ENCODE measurements around the gene ATXN1. TPM values are rescaled to one million over a fixed set of nuclear protein-coding genes. Genes with fewer than 3 reads are reported as not detected.

ATXN1 gene
- polyA plus RNA-seq, 1 donor from 2014 or later = 28.2 TPM

DNA sequence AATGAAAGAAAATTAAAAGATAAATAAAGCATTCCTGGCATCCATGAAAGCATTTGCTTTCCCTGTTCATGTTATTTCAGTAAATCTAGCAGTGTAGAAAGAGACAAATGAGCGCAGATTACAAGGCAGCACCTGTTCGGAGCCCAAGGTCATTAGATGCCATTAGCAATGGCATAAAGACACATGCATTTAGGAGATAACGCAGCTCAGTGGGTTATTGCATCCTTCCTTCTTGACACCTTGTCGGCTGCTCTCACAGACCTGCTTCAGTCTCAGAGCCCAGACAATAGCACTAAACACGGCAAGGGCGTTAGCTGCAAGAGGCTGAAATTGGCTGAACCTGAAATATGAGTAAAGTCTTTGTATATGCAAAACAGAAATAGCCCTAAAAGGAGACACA, 140.3 kb downstream of the ATXN1 start:
- Histone ChIP-seq H3K27me3 (ENCODE audit: insufficient read depth, low read depth, low read length) (no peaks in the 10 kb centered on the region), H3K4me3 (ENCODE audit: low read length) (peak overlapping the region; percentile 16), H3K27ac (ENCODE audit: low read length) (peak overlapping the region; percentile 67), H3F3A (ENCODE audit: insufficient read depth, low read length, poor library complexity, severe bottlenecking) (no peaks in the 10 kb centered on the region), H3K9me3 (ENCODE audit: low read length) (no peaks in the 10 kb centered on the region), H4K20me1 (ENCODE audit: insufficient read depth) (no peaks in the 10 kb centered on the region), H3K4me2 (ENCODE audit: low read length) (no peak overlapping the region), H3K36me3 (ENCODE audit: insufficient read depth, low read length) (no peaks in the 10 kb centered on the region), H3K9me2 (ENCODE audit: insufficient read depth, low read length) (no peaks in the 10 kb centered on the region), H3K79me2 (replicated peaks; ENCODE audit: insufficient read depth, low read length) (no peaks in the 10 kb centered on the region), H2AFZ (ENCODE audit: low read depth, low read length) (no peak overlapping the region), H3K9ac (ENCODE audit: low read length) (peak overlapping the region; percentile 14)
- TF ChIP-seq MXI1 (conservative IDR thresholded peaks at IDR 0.05; ENCODE audit: poor library complexity, severe bottlenecking) (no peak), TAF1 (IDR thresholded peaks at IDR 0.05; ENCODE audit: low read depth) (no peak), POLR2AphosphoS5 (IDR thresholded peaks at IDR 0.05) (peak; percentile 54), SMC3 (conservative IDR thresholded peaks at IDR 0.05; ENCODE audit: poor library complexity) (no peak), EP300 (conservative IDR thresholded peaks at IDR 0.05; ENCODE audit: poor library complexity, severe bottlenecking) (peak; percentile 48), RAD21 (conservative IDR thresholded peaks at IDR 0.05) (no peak), EZH2 (IDR thresholded peaks at IDR 0.05; ENCODE audit: borderline replicate concordance, insufficient read depth, low read length, poor library complexity, severe bottlenecking) (no peak)
- TF ChIP-seq, protein P1, sequence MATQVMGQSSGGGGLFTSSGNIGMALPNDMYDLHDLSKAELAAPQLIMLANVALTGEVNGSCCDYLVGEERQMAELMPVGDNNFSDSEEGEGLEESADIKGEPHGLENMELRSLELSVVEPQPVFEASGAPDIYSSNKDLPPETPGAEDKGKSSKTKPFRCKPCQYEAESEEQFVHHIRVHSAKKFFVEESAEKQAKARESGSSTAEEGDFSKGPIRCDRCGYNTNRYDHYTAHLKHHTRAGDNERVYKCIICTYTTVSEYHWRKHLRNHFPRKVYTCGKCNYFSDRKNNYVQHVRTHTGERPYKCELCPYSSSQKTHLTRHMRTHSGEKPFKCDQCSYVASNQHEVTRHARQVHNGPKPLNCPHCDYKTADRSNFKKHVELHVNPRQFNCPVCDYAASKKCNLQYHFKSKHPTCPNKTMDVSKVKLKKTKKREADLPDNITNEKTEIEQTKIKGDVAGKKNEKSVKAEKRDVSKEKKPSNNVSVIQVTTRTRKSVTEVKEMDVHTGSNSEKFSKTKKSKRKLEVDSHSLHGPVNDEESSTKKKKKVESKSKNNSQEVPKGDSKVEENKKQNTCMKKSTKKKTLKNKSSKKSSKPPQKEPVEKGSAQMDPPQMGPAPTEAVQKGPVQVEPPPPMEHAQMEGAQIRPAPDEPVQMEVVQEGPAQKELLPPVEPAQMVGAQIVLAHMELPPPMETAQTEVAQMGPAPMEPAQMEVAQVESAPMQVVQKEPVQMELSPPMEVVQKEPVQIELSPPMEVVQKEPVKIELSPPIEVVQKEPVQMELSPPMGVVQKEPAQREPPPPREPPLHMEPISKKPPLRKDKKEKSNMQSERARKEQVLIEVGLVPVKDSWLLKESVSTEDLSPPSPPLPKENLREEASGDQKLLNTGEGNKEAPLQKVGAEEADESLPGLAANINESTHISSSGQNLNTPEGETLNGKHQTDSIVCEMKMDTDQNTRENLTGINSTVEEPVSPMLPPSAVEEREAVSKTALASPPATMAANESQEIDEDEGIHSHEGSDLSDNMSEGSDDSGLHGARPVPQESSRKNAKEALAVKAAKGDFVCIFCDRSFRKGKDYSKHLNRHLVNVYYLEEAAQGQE (IDR thresholded peaks at IDR 0.05; ENCODE audit: borderline replicate concordance) = no peak
- TF ChIP-seq, protein P2, sequence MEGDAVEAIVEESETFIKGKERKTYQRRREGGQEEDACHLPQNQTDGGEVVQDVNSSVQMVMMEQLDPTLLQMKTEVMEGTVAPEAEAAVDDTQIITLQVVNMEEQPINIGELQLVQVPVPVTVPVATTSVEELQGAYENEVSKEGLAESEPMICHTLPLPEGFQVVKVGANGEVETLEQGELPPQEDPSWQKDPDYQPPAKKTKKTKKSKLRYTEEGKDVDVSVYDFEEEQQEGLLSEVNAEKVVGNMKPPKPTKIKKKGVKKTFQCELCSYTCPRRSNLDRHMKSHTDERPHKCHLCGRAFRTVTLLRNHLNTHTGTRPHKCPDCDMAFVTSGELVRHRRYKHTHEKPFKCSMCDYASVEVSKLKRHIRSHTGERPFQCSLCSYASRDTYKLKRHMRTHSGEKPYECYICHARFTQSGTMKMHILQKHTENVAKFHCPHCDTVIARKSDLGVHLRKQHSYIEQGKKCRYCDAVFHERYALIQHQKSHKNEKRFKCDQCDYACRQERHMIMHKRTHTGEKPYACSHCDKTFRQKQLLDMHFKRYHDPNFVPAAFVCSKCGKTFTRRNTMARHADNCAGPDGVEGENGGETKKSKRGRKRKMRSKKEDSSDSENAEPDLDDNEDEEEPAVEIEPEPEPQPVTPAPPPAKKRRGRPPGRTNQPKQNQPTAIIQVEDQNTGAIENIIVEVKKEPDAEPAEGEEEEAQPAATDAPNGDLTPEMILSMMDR (IDR thresholded peaks at IDR 0.05; ENCODE audit: poor library complexity, severe bottlenecking) = no peak

DNA sequence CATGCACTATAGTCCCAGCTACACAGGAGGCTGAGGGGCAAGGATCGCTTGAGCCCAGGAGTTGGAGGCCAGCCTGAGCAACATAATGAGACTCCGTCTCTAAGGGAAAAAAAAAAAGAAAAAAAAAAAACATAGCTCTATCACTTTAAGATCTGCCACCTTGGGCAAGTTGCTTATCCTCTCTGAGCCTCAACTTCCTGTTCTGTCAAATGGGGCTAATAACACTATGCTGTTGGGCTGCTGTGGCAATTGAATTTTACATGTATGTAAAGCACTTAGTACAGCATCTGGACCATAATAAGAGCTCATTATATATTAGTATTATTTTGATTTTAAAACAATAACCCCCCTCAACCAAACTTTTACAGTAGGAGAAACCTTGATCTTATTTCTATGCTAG, 141.5 kb downstream of the ATXN1 start:
- Histone ChIP-seq H3K4me3 (ENCODE audit: low read length) (no peak overlapping the region), H3K9me2 (ENCODE audit: insufficient read depth, low read length) (no peaks in the 10 kb centered on the region), H2AFZ (ENCODE audit: low read depth, low read length) (no peak overlapping the region), H4K20me1 (ENCODE audit: insufficient read depth) (no peaks in the 10 kb centered on the region), H3K79me2 (replicated peaks; ENCODE audit: insufficient read depth, low read length) (no peaks in the 10 kb centered on the region), H3K36me3 (ENCODE audit: insufficient read depth, low read length) (no peaks in the 10 kb centered on the region), H3K9ac (ENCODE audit: low read length) (no peak overlapping the region), H3K27ac (ENCODE audit: low read length) (no peak overlapping the region), H3K27me3 (ENCODE audit: insufficient read depth, low read depth, low read length) (no peaks in the 10 kb centered on the region), H3K9me3 (ENCODE audit: low read length) (no peaks in the 10 kb centered on the region), H3K4me2 (ENCODE audit: low read length) (no peak overlapping the region), H3F3A (ENCODE audit: insufficient read depth, low read length, poor library complexity, severe bottlenecking) (no peaks in the 10 kb centered on the region)
- no peak for TF ChIP-seq TAF1 (IDR thresholded peaks at IDR 0.05; ENCODE audit: low read depth)
- TF ChIP-seq, protein P2 (IDR thresholded peaks at IDR 0.05; ENCODE audit: poor library complexity, severe bottlenecking) = no peak
- TF ChIP-seq RAD21 (conservative IDR thresholded peaks at IDR 0.05) = no peak
- TF ChIP-seq, protein P1 (IDR thresholded peaks at IDR 0.05; ENCODE audit: borderline replicate concordance) = no peak
- TF ChIP-seq SMC3 (conservative IDR thresholded peaks at IDR 0.05; ENCODE audit: poor library complexity) = no peak
- TF ChIP-seq POLR2AphosphoS5 (IDR thresholded peaks at IDR 0.05) = no peak

Data from neural cell (in vitro differentiated cells).